ENCODE measurements around the gene CASD1. TPM values are rescaled to one million over a fixed set of nuclear protein-coding genes. Genes with fewer than 3 reads are reported as not detected.

Gene CASD1
- total RNA-seq, 1 donor from 2014 or later, result 13.0 TPM

DNA sequence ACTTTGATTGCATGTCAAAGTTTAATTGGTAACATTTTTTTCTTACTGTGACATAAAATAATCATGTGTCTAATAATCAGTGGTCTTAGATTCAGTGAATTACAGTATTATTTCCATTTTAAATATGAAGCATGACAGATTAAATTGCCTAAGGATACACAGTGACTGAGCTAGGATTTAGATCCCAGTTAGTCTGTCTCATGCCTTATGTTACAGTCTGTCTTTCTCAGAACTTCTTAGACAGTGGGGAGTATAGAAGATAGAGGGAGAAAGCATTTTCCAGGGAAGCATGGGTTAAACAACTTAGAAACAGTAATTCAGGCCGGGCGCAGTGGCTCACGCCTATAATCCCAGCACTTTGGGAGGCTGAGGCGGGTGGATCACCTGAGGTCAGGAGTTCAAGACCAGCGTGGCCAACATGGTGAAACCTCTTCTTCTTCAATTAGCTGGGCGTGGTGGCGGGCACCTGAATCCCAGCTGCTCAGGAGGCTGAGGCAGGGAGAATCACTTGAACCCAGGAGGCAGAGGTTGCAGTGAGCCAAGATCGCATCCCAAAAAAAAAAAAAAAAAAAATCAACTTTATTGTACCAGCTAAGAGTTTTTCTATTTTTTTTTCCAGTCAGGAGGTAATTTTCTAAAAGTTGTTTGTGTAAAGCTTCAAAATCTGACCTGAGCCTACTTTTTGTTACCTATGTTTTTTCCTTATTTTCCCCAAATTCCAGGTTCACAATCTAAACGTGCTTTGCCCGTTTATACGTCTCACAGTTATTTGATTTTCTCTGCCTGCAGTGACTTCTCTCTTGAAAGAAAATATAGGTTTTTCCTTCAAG lies 3.3 kb downstream of the CASD1 start:
- Histone ChIP-seq H3K4me1 (ENCODE audit: insufficient read depth, low read length) (peaks cover 14% of the 10 kb centered on the region), H3K79me2 (ENCODE audit: insufficient read depth, low read length) (peaks cover 48% of the 10 kb centered on the region), H3K27ac (ENCODE audit: low read depth, low read length) (no peak overlapping the region), H3K9ac (ENCODE audit: low read length) (no peak overlapping the region), H2AFZ (ENCODE audit: low read depth, low read length) (no peak overlapping the region), H3K4me2 (ENCODE audit: low read length) (no peak overlapping the region), H3K27me3 (ENCODE audit: insufficient read depth, low read length) (no peaks in the 10 kb centered on the region), H4K20me1 (ENCODE audit: insufficient read depth, low read length) (peaks cover 12% of the 10 kb centered on the region), H3K9me3 (ENCODE audit: insufficient read depth, low read depth, low read length) (no peaks in the 10 kb centered on the region), H3K36me3 (ENCODE audit: insufficient read depth, low read length) (no peaks in the 10 kb centered on the region), H3K4me3 (ENCODE audit: insufficient read depth, low read depth, low read length) (no peak overlapping the region)
- no peaks in the 10 kb centered on the region for H3K9me3 Mint-ChIP-seq (ENCODE audit: unreplicated experiment)
- H3K27me3 Mint-ChIP-seq (ENCODE audit: low read depth, unreplicated experiment), result no peaks in the 10 kb centered on the region
- H3K4me3 Mint-ChIP-seq (ENCODE audit: unreplicated experiment), result peak overlapping the region; percentile 63
- TF ChIP-seq, protein P1, sequence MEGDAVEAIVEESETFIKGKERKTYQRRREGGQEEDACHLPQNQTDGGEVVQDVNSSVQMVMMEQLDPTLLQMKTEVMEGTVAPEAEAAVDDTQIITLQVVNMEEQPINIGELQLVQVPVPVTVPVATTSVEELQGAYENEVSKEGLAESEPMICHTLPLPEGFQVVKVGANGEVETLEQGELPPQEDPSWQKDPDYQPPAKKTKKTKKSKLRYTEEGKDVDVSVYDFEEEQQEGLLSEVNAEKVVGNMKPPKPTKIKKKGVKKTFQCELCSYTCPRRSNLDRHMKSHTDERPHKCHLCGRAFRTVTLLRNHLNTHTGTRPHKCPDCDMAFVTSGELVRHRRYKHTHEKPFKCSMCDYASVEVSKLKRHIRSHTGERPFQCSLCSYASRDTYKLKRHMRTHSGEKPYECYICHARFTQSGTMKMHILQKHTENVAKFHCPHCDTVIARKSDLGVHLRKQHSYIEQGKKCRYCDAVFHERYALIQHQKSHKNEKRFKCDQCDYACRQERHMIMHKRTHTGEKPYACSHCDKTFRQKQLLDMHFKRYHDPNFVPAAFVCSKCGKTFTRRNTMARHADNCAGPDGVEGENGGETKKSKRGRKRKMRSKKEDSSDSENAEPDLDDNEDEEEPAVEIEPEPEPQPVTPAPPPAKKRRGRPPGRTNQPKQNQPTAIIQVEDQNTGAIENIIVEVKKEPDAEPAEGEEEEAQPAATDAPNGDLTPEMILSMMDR (IDR thresholded peaks at IDR 0.05; ENCODE audit: insufficient read depth, low read depth, low read length), result no peak
- TF ChIP-seq EZH2 (IDR thresholded peaks at IDR 0.05; ENCODE audit: insufficient read depth, low read length), result no peak
- H3K27ac Mint-ChIP-seq (ENCODE audit: unreplicated experiment), result peak overlapping the region; percentile 29
- H3K4me1 Mint-ChIP-seq (ENCODE audit: low read depth, unreplicated experiment), result peaks cover 23% of the 10 kb centered on the region
- FAIRE-seq, result no peak
- H3K36me3 Mint-ChIP-seq (ENCODE audit: low read depth, unreplicated experiment), result peaks cover 2% of the 10 kb centered on the region
- no peak for DNase-seq (ENCODE audit: low read depth)

DNA sequence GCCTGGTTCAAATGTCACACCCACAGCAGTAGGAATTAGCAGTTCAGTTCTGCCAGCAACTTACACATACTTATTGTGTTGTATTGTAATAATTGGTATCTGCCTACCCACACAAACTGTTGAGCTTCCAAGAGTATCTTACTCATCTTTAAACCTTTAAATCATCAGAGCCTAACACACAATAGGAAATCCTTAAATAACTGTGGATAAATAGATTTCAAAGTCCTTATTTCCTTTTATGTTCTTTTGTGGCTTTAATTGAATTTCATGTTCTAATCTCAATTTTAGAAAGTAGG lies 3.9 kb downstream of the CASD1 start:
- Histone ChIP-seq H3K27ac (ENCODE audit: low read depth, low read length) (no peak overlapping the region), H2AFZ (ENCODE audit: low read depth, low read length) (no peak overlapping the region), H3K27me3 (ENCODE audit: insufficient read depth, low read length) (no peaks in the 10 kb centered on the region), H3K4me2 (ENCODE audit: low read length) (no peak overlapping the region), H3K79me2 (ENCODE audit: insufficient read depth, low read length) (peaks cover 48% of the 10 kb centered on the region), H3K9ac (ENCODE audit: low read length) (no peak overlapping the region), H3K4me1 (ENCODE audit: insufficient read depth, low read length) (peaks cover 14% of the 10 kb centered on the region), H3K36me3 (ENCODE audit: insufficient read depth, low read length) (no peaks in the 10 kb centered on the region), H4K20me1 (ENCODE audit: insufficient read depth, low read length) (peaks cover 12% of the 10 kb centered on the region), H3K4me3 (ENCODE audit: insufficient read depth, low read depth, low read length) (no peak overlapping the region), H3K9me3 (ENCODE audit: insufficient read depth, low read depth, low read length) (no peaks in the 10 kb centered on the region)
- H3K27me3 Mint-ChIP-seq (ENCODE audit: low read depth, unreplicated experiment), result no peaks in the 10 kb centered on the region
- TF ChIP-seq EZH2 (IDR thresholded peaks at IDR 0.05; ENCODE audit: insufficient read depth, low read length), result no peak
- TF ChIP-seq, protein P1 (IDR thresholded peaks at IDR 0.05; ENCODE audit: insufficient read depth, low read depth, low read length), result no peak
- peaks cover 23% of the 10 kb centered on the region for H3K4me1 Mint-ChIP-seq (ENCODE audit: low read depth, unreplicated experiment)
- H3K27ac Mint-ChIP-seq (ENCODE audit: unreplicated experiment), result no peak overlapping the region
- H3K36me3 Mint-ChIP-seq (ENCODE audit: low read depth, unreplicated experiment), result peaks cover 2% of the 10 kb centered on the region
- H3K9me3 Mint-ChIP-seq (ENCODE audit: unreplicated experiment), result no peaks in the 10 kb centered on the region
- FAIRE-seq (no peak), DNase-seq (ENCODE audit: low read depth) (peak; percentile 62)
- no peak overlapping the region for H3K4me3 Mint-ChIP-seq (ENCODE audit: unreplicated experiment)
